Measurements from ENCODE around the gene KCTD11.

DNA sequence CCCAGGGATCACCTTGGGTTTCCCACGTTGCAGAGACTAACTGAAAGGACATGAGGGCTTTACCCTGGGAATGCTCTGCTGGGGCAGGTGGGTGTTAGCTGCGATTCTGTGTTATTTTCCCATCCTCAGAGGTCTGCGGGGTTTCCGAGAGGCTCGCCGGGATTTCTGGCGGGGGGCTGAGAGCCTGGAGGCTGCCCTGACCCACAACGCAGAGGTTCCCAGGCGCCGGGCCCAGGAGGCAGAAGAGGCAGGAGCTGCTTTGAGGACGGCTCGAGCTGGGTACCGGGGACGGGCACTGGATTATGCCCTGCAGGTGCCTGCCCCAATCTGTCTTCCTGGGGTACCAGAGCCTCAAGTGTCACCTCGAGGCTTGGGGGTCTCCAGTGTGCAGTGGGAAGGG lies 8.7 kb upstream of the KCTD11 start:
- TF ChIP-seq, protein P1, sequence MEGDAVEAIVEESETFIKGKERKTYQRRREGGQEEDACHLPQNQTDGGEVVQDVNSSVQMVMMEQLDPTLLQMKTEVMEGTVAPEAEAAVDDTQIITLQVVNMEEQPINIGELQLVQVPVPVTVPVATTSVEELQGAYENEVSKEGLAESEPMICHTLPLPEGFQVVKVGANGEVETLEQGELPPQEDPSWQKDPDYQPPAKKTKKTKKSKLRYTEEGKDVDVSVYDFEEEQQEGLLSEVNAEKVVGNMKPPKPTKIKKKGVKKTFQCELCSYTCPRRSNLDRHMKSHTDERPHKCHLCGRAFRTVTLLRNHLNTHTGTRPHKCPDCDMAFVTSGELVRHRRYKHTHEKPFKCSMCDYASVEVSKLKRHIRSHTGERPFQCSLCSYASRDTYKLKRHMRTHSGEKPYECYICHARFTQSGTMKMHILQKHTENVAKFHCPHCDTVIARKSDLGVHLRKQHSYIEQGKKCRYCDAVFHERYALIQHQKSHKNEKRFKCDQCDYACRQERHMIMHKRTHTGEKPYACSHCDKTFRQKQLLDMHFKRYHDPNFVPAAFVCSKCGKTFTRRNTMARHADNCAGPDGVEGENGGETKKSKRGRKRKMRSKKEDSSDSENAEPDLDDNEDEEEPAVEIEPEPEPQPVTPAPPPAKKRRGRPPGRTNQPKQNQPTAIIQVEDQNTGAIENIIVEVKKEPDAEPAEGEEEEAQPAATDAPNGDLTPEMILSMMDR (conservative IDR thresholded peaks at IDR 0.05 in 1 of 2, IDR thresholded peaks at IDR 0.05 in 1 of 2; ENCODE audit: extremely low read depth in 1 of 2, insufficient read depth in 1 of 2, low read depth in 1 of 2, low read length in 2 of 2), result no peak
- TF ChIP-seq EZH2 (IDR thresholded peaks at IDR 0.05; ENCODE audit: borderline replicate concordance, low read length), result no peak
